ENCODE measurements around the gene SNAP47.

GRCh38 chr1:227785805-227786671, 50.8 kb downstream of the SNAP47 start:
- TF ChIP-seq CTCF (IDR thresholded peaks at IDR 0.05; ENCODE audit: low read length) (no peak), EZH2 (IDR thresholded peaks at IDR 0.05; ENCODE audit: borderline replicate concordance, low read length) (no peak)

Measured in OCI-LY1 (cell line).